ENCODE results near the gene CSF1R. TPM values are rescaled to one million over a fixed set of nuclear protein-coding genes. Genes with fewer than 3 reads are reported as not detected.
A peak's percentile ranks its signal among the peaks of the same experiment; 100 is the strongest.

Gene CSF1R
- total RNA-seq, 2 experiments from 2014 or later: 3.4 to 3.6 TPM

GRCh38 chr5:150125334-150125733 lies 39.0 kb upstream of the CSF1R start:
- Mint-ChIP-seq H3K27ac (no peak overlapping the region), H3K4me3 (no peak overlapping the region), H3K4me1 (peaks cover 11% of the 10 kb centered on the region), H3K9me3 (no peaks in the 10 kb centered on the region), H3K36me3 (peaks cover 13% of the 10 kb centered on the region), H3K27me3 (no peaks in the 10 kb centered on the region)
- DNase-seq (no peak), ATAC-seq (ENCODE audit: low read depth) (no peak)
- POLR2A ChIA-PET: no interaction called here

- H3K36me3 Mint-ChIP-seq: peaks cover 12% of the 10 kb centered on the region
- DNase-seq (no peak), ATAC-seq (ENCODE audit: low read depth) (no peak)
- no peak overlapping the region for H3K4me3 Mint-ChIP-seq
- peaks cover 8% of the 10 kb centered on the region for H3K4me1 Mint-ChIP-seq
- no peaks in the 10 kb centered on the region for H3K27me3 Mint-ChIP-seq
- H3K9me3 Mint-ChIP-seq: no peaks in the 10 kb centered on the region
- no peak overlapping the region for H3K27ac Mint-ChIP-seq
- POLR2A ChIA-PET: no interaction called here
Measured at GRCh38 chr5:150124596-150124995, 38.2 kb upstream of the CSF1R start.

- peaks cover 8% of the 10 kb centered on the region for H3K4me1 Mint-ChIP-seq
Measured at GRCh38 chr5:150124111-150124557, 37.8 kb upstream of the CSF1R start.

DNA sequence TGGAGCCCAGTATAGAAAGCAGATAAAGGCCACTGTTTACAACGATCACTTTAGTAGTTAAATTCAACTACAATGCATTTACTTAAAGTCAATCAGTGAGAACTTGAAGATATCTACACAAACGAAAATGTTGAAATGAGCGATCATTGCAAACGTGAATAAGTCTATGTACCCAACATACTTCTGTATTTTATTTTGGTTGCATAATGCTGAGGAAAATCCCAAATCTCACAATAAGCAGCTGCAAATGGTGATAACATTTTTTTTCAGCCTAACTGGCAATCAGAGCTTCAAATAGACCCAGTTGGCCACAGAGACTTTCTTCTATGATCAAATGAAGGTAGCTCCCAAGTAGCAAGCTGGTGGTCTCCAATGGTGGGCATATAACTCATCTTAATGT lies 37.2 kb upstream of the CSF1R start:
- POLR2A ChIA-PET: no interaction called here
- H3K4me1 Mint-ChIP-seq: peaks cover 6% of the 10 kb centered on the region
- H3K9me3 Mint-ChIP-seq: no peaks in the 10 kb centered on the region
- H3K4me3 Mint-ChIP-seq: no peak overlapping the region
- DNase-seq: no peak
- no peak for ATAC-seq (ENCODE audit: low read depth)
- peaks cover 11% of the 10 kb centered on the region for H3K36me3 Mint-ChIP-seq
- H3K27ac Mint-ChIP-seq: no peak overlapping the region
- no peaks in the 10 kb centered on the region for H3K27me3 Mint-ChIP-seq

More at GRCh38 chr5:150124111-150124557, 37.8 kb upstream of the CSF1R start:
- Mint-ChIP-seq H3K27me3 (no peaks in the 10 kb centered on the region), H3K27ac (no peak overlapping the region), H3K9me3 (no peaks in the 10 kb centered on the region), H3K36me3 (peaks cover 13% of the 10 kb centered on the region), H3K4me3 (no peak overlapping the region)
- DNase-seq: no peak
- no peak for ATAC-seq (ENCODE audit: low read depth)
- POLR2A ChIA-PET: no interaction called here

- no peak overlapping the region for H3K27ac Mint-ChIP-seq
- no peaks in the 10 kb centered on the region for H3K9me3 Mint-ChIP-seq
- no peaks in the 10 kb centered on the region for H3K27me3 Mint-ChIP-seq
- no peak overlapping the region for H3K4me3 Mint-ChIP-seq
- ATAC-seq (ENCODE audit: low read depth) (no peak), DNase-seq (peak; percentile 24)
- peaks cover 3% of the 10 kb centered on the region for H3K4me1 Mint-ChIP-seq
- peaks cover 8% of the 10 kb centered on the region for H3K36me3 Mint-ChIP-seq
- POLR2A ChIA-PET: no interaction called here
Measured at GRCh38 chr5:150122536-150123481, 36.5 kb upstream of the CSF1R start.

GRCh38 chr5:150122158-150122510 lies 35.8 kb upstream of the CSF1R start:
- H3K27ac Mint-ChIP-seq: peak overlapping the region; percentile 49
- peaks cover 6% of the 10 kb centered on the region for H3K36me3 Mint-ChIP-seq
- POLR2A ChIA-PET: no interaction called here
- no peak overlapping the region for H3K4me3 Mint-ChIP-seq
- H3K27me3 Mint-ChIP-seq: no peaks in the 10 kb centered on the region
- H3K9me3 Mint-ChIP-seq: no peaks in the 10 kb centered on the region
- peak; percentile 44 for DNase-seq
- ATAC-seq (ENCODE audit: low read depth): peak; percentile 74
- H3K4me1 Mint-ChIP-seq: peaks cover 3% of the 10 kb centered on the region

DNA sequence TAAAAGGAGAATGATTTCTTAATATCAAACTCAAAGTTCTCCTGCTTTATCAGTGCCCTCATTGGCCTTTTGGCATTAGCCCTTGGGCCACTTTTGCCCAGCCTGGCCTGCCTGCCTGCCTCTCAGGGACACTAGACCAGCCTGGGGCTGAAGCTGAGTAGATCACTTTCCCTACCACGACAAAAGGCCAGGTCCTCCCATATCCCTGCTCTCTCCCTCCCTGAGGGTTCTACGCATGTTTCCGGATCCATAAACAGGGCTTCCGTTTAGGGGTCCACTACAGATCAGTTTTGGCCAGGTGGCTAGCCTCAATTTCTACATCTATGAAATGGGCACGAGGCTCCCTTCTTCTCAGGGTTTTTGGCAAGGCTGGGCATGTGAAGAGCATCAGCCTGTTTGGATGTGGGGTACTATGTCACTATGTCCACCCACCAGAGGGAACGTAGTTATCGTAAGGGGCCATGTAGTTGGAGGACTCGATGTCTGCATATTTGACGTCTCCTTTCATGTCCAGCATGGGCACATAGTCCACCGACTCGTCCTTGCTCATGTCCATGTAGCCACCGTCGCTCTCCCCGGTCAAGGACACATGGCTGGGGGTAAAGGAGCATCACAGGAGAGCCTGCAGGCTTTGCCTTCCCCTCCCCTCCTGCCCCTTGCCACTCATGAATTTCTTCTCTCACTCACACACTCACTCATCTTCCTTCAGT lies 35.2 kb upstream of the CSF1R start:
- no peaks in the 10 kb centered on the region for H3K27me3 Mint-ChIP-seq
- POLR2A ChIA-PET: no interaction called here
- peaks cover 6% of the 10 kb centered on the region for H3K36me3 Mint-ChIP-seq
- peaks cover 3% of the 10 kb centered on the region for H3K4me1 Mint-ChIP-seq
- H3K4me3 Mint-ChIP-seq: no peak overlapping the region
- peak overlapping the region; percentile 49 for H3K27ac Mint-ChIP-seq
- no peaks in the 10 kb centered on the region for H3K9me3 Mint-ChIP-seq
- DNase-seq (no peak), ATAC-seq (ENCODE audit: low read depth) (no peak)

GRCh38 chr5:150120617-150121447 lies 34.5 kb upstream of the CSF1R start:
- peak; percentile 15 for DNase-seq
- Mint-ChIP-seq H3K4me3 (no peak overlapping the region), H3K27ac (no peak overlapping the region), H3K4me1 (peaks cover 3% of the 10 kb centered on the region), H3K27me3 (no peaks in the 10 kb centered on the region), H3K9me3 (no peaks in the 10 kb centered on the region), H3K36me3 (peaks cover 6% of the 10 kb centered on the region)
- POLR2A ChIA-PET: no interaction called here
- ATAC-seq (ENCODE audit: low read depth): no peak

GRCh38 chr5:150120062-150120441 lies 33.7 kb upstream of the CSF1R start:
- POLR2A ChIA-PET: no interaction called here
- H3K27me3 Mint-ChIP-seq: no peaks in the 10 kb centered on the region
- peaks cover 6% of the 10 kb centered on the region for H3K36me3 Mint-ChIP-seq

GRCh38 chr5:150119421-150120061 lies 33.2 kb upstream of the CSF1R start:
- Mint-ChIP-seq H3K4me3 (no peak overlapping the region), H3K4me1 (peaks cover 3% of the 10 kb centered on the region), H3K27me3 (no peaks in the 10 kb centered on the region), H3K27ac (no peak overlapping the region), H3K36me3 (peaks cover 6% of the 10 kb centered on the region), H3K9me3 (no peaks in the 10 kb centered on the region)
- POLR2A ChIA-PET: no interaction called here
- no peak for ATAC-seq (ENCODE audit: low read depth)
- peak; percentile 20 for DNase-seq

More at GRCh38 chr5:150120062-150120441, 33.7 kb upstream of the CSF1R start:
- no peak overlapping the region for H3K4me3 Mint-ChIP-seq
- H3K4me1 Mint-ChIP-seq: peaks cover 3% of the 10 kb centered on the region
- H3K9me3 Mint-ChIP-seq: no peaks in the 10 kb centered on the region
- no peak overlapping the region for H3K27ac Mint-ChIP-seq
- ATAC-seq (ENCODE audit: low read depth) (no peak), DNase-seq (peak; percentile 15)

DNA sequence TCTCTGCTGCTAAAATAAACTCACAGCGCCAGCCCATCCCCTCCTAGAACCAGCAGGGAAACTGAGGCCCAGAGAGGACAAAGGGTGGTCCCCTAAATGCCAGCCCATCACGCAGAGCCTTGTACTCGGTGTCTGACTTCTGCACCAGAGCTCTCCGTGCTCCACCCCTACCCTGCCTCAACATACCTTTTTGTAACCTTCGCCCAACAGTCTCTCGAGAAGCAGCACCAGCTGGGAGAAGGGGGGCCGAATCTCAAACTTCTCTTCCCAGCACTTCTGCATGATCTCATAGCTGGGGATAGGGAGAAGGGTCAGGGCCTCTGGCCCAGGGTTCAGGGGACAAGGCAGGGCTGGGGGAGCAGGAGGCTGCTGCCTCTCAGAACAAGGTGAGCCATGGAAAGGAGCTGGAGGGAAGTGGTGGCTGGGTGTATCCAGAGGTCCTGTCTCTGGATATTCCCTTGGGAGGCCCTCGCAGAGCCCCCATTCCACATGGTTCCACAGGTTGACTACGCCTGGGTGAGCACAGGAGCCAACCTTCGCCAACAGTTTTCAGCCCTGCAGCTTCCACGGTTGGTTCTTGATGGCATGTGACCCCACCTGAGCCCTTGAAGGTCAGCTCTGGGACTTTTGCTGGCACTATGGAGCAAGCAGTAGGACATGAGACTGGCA lies 32.3 kb upstream of the CSF1R start:
- POLR2A ChIA-PET: interaction anchor here (0.6 kb wide), 1 partner anchor 564 kb away, joined by 3 read pairs; no protein-coding TSS in a partner anchor
- peak; percentile 19 for DNase-seq
- no peaks in the 10 kb centered on the region for H3K27me3 Mint-ChIP-seq

GRCh38 chr5:150117945-150118560 lies 31.7 kb upstream of the CSF1R start:
- Mint-ChIP-seq H3K36me3 (peaks cover 6% of the 10 kb centered on the region), H3K27me3 (no peaks in the 10 kb centered on the region), H3K4me3 (no peak overlapping the region), H3K9me3 (no peaks in the 10 kb centered on the region), H3K4me1 (peaks cover 3% of the 10 kb centered on the region), H3K27ac (no peak overlapping the region)
- DNase-seq (no peak), ATAC-seq (ENCODE audit: low read depth) (no peak)
- POLR2A ChIA-PET: interaction anchor here (0.6 kb wide), 1 partner anchor 565 kb away, joined by 3 read pairs; no protein-coding TSS in a partner anchor

More for the DNA sequence above, 32.3 kb upstream of the CSF1R start:
- no peak for ATAC-seq (ENCODE audit: low read depth)
- H3K36me3 Mint-ChIP-seq: peaks cover 6% of the 10 kb centered on the region
- H3K4me3 Mint-ChIP-seq: no peak overlapping the region
- peaks cover 3% of the 10 kb centered on the region for H3K4me1 Mint-ChIP-seq
- no peaks in the 10 kb centered on the region for H3K9me3 Mint-ChIP-seq
- no peak overlapping the region for H3K27ac Mint-ChIP-seq
